Dermis lymphatic vessel endothelial cell (primary cell): Measurements from ENCODE around the gene MLF2. TPM values are rescaled to one million over a fixed set of nuclear protein-coding genes. Genes with fewer than 3 reads are reported as not detected.

Experiments used
- total RNA-seq: library from RNA; depleted of rRNA; stranded (reverse); fragments of >200 nt; gene quantifications from 2 replicates; pipeline ENCODE4 v1.2.1, GENCODE V29; 2014

MLF2 gene
- 68.2 and 71.3 TPM in 2 replicates for total RNA-seq

GRCh38 chr12:6752921-6753771, at the start of gene MLF2:
Gene MLF2 (minus strand): TSS chr12:6753141. CDS start chr12:6752334, 807 bp downstream.

GRCh38 chr12:6788972-6789924, 36.3 kb upstream of the MLF2 start, which contains the start of gene CD4:
Gene CD4 (plus strand): TSS chr12:6789528. CDS start chr12:6800139, 10,611 bp downstream.

GRCh38 chr12:6772331-6772695, 19.4 kb upstream of the MLF2 start, which contains the start of gene LAG3:
Gene LAG3 (plus strand): TSS chr12:6772520. CDS start chr12:6772853, 333 bp downstream.

GRCh38 chr12:6765634-6766581, 13.0 kb upstream of the MLF2 start, which contains the start of gene PTMS:
Gene PTMS (plus strand): TSS chr12:6766363. CDS start chr12:6766706, 343 bp downstream.

GRCh38 chr12:6723607-6724408, 29.1 kb downstream of the MLF2 start, which contains the start of gene COPS7A:
Gene COPS7A (plus strand): TSS chr12:6724046. CDS start chr12:6724657, 611 bp downstream.

GRCh38 chr12:6700646-6701051, 52.3 kb downstream of the MLF2 start, which contains the start of gene PIANP:
Gene PIANP (minus strand): TSS chr12:6700815. CDS start chr12:6698061, 2,754 bp downstream.

Other genes with a start within 250 kb of the MLF2 start
- gene GAPDH, start 218.6 kb downstream of the MLF2 start, total RNA-seq = 3,384 and 4,426 TPM in 2 replicates
- gene IFFO1, start 197.1 kb downstream of the MLF2 start, total RNA-seq = 9.7 and 11.3 TPM in 2 replicates
- 8.7 and 13.8 TPM in 2 replicates for gene NOP2, start 184.8 kb downstream of the MLF2 start, total RNA-seq
- gene CHD4, start 145.8 kb downstream of the MLF2 start, total RNA-seq = 201 and 235 TPM in 2 replicates
- under 0.01 TPM in 1 of 2 replicates, not detected in the other for gene LPAR5, start 117.2 kb downstream of the MLF2 start, total RNA-seq
- gene ACRBP, start 105.7 kb downstream of the MLF2 start, total RNA-seq = 0.33 and 0.43 TPM in 2 replicates
- gene ING4, start 90.0 kb downstream of the MLF2 start, total RNA-seq = 48.1 and 53.3 TPM in 2 replicates
- gene ZNF384, start 63.8 kb downstream of the MLF2 start, total RNA-seq = 7.8 and 8.0 TPM in 2 replicates
- gene PIANP, start 52.3 kb downstream of the MLF2 start, total RNA-seq = not detected in 2 replicates
- gene COPS7A, start 29.1 kb downstream of the MLF2 start, total RNA-seq = 43.1 and 45.3 TPM in 2 replicates
- gene PTMS, start 13.2 kb upstream of the MLF2 start, total RNA-seq = 46.1 and 57.2 TPM in 2 replicates
- gene LAG3, start 19.4 kb upstream of the MLF2 start, total RNA-seq = 0.09 and 0.22 TPM in 2 replicates
- not detected in 2 replicates for gene CD4, start 36.4 kb upstream of the MLF2 start, total RNA-seq
- gene GPR162, start 68.7 kb upstream of the MLF2 start, total RNA-seq = 0.09 and 0.22 TPM in 2 replicates
- gene P3H3, start 75.3 kb upstream of the MLF2 start, total RNA-seq = 10.2 and 10.9 TPM in 2 replicates
- 0.11 and 0.26 TPM in 2 replicates for gene GNB3, start 87.8 kb upstream of the MLF2 start, total RNA-seq
- 2.7 and 3.4 TPM in 2 replicates for gene CDCA3, start 98.1 kb upstream of the MLF2 start, total RNA-seq
- gene USP5, start 99.0 kb upstream of the MLF2 start, total RNA-seq = 69.3 and 72.1 TPM in 2 replicates
- 630 and 802 TPM in 2 replicates for gene TPI1, start 114.4 kb upstream of the MLF2 start, total RNA-seq
- 3.4 and 4.2 TPM in 2 replicates for gene SPSB2, start 120.2 kb upstream of the MLF2 start, total RNA-seq
- gene LRRC23, start 151.7 kb upstream of the MLF2 start, total RNA-seq = 2.0 and 3.8 TPM in 2 replicates
- 0.60 and 1.1 TPM in 2 replicates for gene ENO2, start 161.4 kb upstream of the MLF2 start, total RNA-seq
- gene ATN1, start 174.8 kb upstream of the MLF2 start, total RNA-seq = 5.5 and 5.8 TPM in 2 replicates
- gene RNU7-1, start 190.7 kb upstream of the MLF2 start, total RNA-seq = not detected in 2 replicates
- 163 and 168 TPM in 2 replicates for gene C12orf57, start 190.9 kb upstream of the MLF2 start, total RNA-seq
- 3.3 and 3.5 TPM in 2 replicates for gene PTPN6, start 198.2 kb upstream of the MLF2 start, total RNA-seq
- gene PHB2, start 217.5 kb upstream of the MLF2 start, total RNA-seq = 147 and 175 TPM in 2 replicates
- 26.4 and 33.7 TPM in 2 replicates for gene EMG1, start 217.8 kb upstream of the MLF2 start, total RNA-seq